ENCODE measurements around the gene SEPTIN10. TPM values are rescaled to one million over a fixed set of nuclear protein-coding genes. Genes with fewer than 3 reads are reported as not detected.

The SEPTIN10 gene
- total RNA-seq, 1 experiment from 2014 or later, result 92.5 TPM

DNA sequence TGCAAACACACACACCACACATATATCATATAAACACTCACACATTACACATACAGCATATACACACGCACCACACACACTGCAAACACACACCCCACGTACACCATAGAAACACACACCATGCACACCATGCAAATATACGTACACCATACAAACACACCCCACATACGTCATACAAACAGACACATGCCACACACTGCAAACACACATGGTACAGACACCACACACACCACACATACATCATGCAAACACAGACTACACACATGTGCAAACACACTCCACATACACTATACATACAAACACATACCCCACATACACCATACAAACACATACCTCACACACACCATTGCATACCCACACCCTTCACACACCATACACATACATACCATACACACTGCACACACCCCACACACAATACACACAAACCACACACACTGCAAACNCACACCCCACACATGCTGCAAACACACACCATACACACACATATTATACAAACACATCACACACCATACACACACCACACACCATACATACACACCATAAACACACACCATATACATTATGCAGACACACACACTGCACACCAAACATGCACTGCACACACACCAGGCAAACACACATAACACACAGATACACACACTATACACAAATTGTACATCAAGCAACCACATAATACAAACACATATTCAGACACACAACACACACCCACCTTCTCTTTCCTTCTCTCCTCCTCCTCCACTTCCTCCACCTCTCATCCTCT lies 120.4 kb downstream of the SEPTIN10 start:
- Histone ChIP-seq H3K56ac (ENCODE audit: insufficient read length, low read depth, low read length) (no peak overlapping the region), H4K5ac (ENCODE audit: insufficient read length, low read depth, low read length) (no peak overlapping the region), H3K4me2 (ENCODE audit: insufficient read depth, insufficient read length, low read length) (no peak overlapping the region), H3K18ac (ENCODE audit: insufficient read length, low read depth, low read length) (no peak overlapping the region), H2BK120ac (ENCODE audit: low read depth, low read length, poor library complexity, severe bottlenecking) (no peak overlapping the region), H3K23me2 (ENCODE audit: insufficient read length, low read depth, low read length, poor library complexity, severe bottlenecking) (no peaks in the 10 kb centered on the region), H3T11ph (ENCODE audit: low read length) (no peak overlapping the region), H3K9ac (ENCODE audit: extremely low read depth, insufficient read length, low read length) (no peak overlapping the region), H2BK12ac (ENCODE audit: insufficient read length, low read depth, low read length) (no peak overlapping the region), H3K4ac (ENCODE audit: low read depth, low read length) (no peak overlapping the region), H3K4me1 (ENCODE audit: insufficient read depth, low read length) (no peaks in the 10 kb centered on the region), H3K79me2 (ENCODE audit: insufficient read depth, low read length) (no peaks in the 10 kb centered on the region), H3K79me1 (ENCODE audit: insufficient read depth, low read depth, low read length, poor library complexity, severe bottlenecking) (no peaks in the 10 kb centered on the region), H3K23ac (ENCODE audit: insufficient read length, low read depth, low read length) (no peak overlapping the region), H2BK20ac (ENCODE audit: low read depth, low read length, poor library complexity, severe bottlenecking) (no peak overlapping the region), H2BK5ac (ENCODE audit: insufficient read length, low read length) (no peak overlapping the region), H3K27ac (ENCODE audit: insufficient read length, low read depth, low read length) (no peak overlapping the region), H3K27me3 (ENCODE audit: insufficient read depth, low read length) (no peaks in the 10 kb centered on the region), H4K91ac (ENCODE audit: insufficient read length, low read depth, low read length) (no peak overlapping the region), H2BK15ac (ENCODE audit: low read depth, low read length) (no peak overlapping the region), H2AK5ac (ENCODE audit: insufficient read length, low read length) (no peak overlapping the region), H3K14ac (ENCODE audit: insufficient read depth, low read length) (no peak overlapping the region), H4K8ac (replicated peaks; ENCODE audit: insufficient read length, low read depth, low read length) (no peak overlapping the region), H4K20me1 (ENCODE audit: control insufficient read depth, insufficient read depth, insufficient read length) (no peaks in the 10 kb centered on the region), H2AFZ (ENCODE audit: low read length) (no peak overlapping the region), H3K9me3 (ENCODE audit: control insufficient read depth, low read depth, low read length) (no peaks in the 10 kb centered on the region)
- no peak overlapping the region for H3K27ac Mint-ChIP-seq
- DNase-seq, result no peak
- H3K9me3 Mint-ChIP-seq, result no peaks in the 10 kb centered on the region
- H3K4me1 Mint-ChIP-seq, result no peaks in the 10 kb centered on the region
- H3K36me3 Mint-ChIP-seq (ENCODE audit: insufficient read depth in 1 of 3, low read depth in 3 of 3), result no peaks in the 10 kb centered on the region
- TF ChIP-seq, protein P1, sequence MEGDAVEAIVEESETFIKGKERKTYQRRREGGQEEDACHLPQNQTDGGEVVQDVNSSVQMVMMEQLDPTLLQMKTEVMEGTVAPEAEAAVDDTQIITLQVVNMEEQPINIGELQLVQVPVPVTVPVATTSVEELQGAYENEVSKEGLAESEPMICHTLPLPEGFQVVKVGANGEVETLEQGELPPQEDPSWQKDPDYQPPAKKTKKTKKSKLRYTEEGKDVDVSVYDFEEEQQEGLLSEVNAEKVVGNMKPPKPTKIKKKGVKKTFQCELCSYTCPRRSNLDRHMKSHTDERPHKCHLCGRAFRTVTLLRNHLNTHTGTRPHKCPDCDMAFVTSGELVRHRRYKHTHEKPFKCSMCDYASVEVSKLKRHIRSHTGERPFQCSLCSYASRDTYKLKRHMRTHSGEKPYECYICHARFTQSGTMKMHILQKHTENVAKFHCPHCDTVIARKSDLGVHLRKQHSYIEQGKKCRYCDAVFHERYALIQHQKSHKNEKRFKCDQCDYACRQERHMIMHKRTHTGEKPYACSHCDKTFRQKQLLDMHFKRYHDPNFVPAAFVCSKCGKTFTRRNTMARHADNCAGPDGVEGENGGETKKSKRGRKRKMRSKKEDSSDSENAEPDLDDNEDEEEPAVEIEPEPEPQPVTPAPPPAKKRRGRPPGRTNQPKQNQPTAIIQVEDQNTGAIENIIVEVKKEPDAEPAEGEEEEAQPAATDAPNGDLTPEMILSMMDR (conservative IDR thresholded peaks at IDR 0.05), result no peak
- WGBS (ENCODE audit: extremely low coverage, insufficient read length, low lambda C conversion rate), result 100% methylated on average over 3 of the region's 4 CpGs
- H3K4me3 Mint-ChIP-seq, result no peak overlapping the region
- no peaks in the 10 kb centered on the region for H3K27me3 Mint-ChIP-seq (ENCODE audit: low read depth)

Other genes starting within 250 kb of the SEPTIN10 start
- 20.1 and 20.9 TPM in 2 replicates for gene SOWAHC, start 398 bp upstream of the SEPTIN10 start, total RNA-seq (2021)
- gene RGPD5, start 180.3 kb upstream of the SEPTIN10 start, total RNA-seq (2021), result 48.3 and 50.0 TPM in 2 replicates